KOPT-K1 (cell line): ENCODE results near the gene MOSPD3.
A peak's percentile ranks its signal among the peaks of the same experiment; 100 is the strongest.

Experiments used
- H3K27ac ChIP-seq: fragments of 200-600 bp; sonication (generic); 2 replicates; pipeline ENCODE4 v1.5.1; 2016; ENCODE audit warnings: antibody characterized with exemption, mild to moderate bottlenecking, low read depth, low read length; ENCODE audit not compliant: poor library complexity, severe bottlenecking
- H3K36me3 ChIP-seq: fragments of 200-600 bp; sonication (generic); 2 replicates; pipeline ENCODE4 v1.5.1; 2017; ENCODE audit warnings: antibody characterized with exemption, mild to moderate bottlenecking, low read length, moderate library complexity; ENCODE audit not compliant: insufficient read depth
- H3K9me3 ChIP-seq: fragments of 200-600 bp; sonication (generic); 2 replicates; pipeline ENCODE4 v1.5.1; 2017; ENCODE audit warnings: antibody characterized with exemption, low read length, mild to moderate bottlenecking; ENCODE audit not compliant: insufficient read depth, poor library complexity, severe bottlenecking

Gene MOSPD3

GRCh38 chr7:100582650-100583049, 29.7 kb upstream of the MOSPD3 start:
- peaks cover 54% of the 10 kb centered on the region for H3K36me3 ChIP-seq
- peak overlapping the region; percentile 95 for H3K27ac ChIP-seq
- no peaks in the 10 kb centered on the region for H3K9me3 ChIP-seq

- peaks cover 46% of the 10 kb centered on the region for H3K36me3 ChIP-seq
- peak overlapping the region; percentile 95 for H3K27ac ChIP-seq
- H3K9me3 ChIP-seq = no peaks in the 10 kb centered on the region
These were observed 28.9 kb upstream of the MOSPD3 start for GRCh38 chr7:100583132-100584053.

GRCh38 chr7:100584054-100584682, 28.2 kb upstream of the MOSPD3 start:
- no peaks in the 10 kb centered on the region for H3K9me3 ChIP-seq
- peaks cover 38% of the 10 kb centered on the region for H3K36me3 ChIP-seq
- H3K27ac ChIP-seq = peak overlapping the region; percentile 95

- H3K9me3 ChIP-seq = no peaks in the 10 kb centered on the region
- peaks cover 31% of the 10 kb centered on the region for H3K36me3 ChIP-seq
- peak overlapping the region; percentile 95 for H3K27ac ChIP-seq
These were observed 27.4 kb upstream of the MOSPD3 start for GRCh38 chr7:100584683-100585510.

- Histone ChIP-seq H3K9me3 (no peaks in the 10 kb centered on the region), H3K36me3 (peaks cover 23% of the 10 kb centered on the region), H3K27ac (peak within 1 kb of the TSS; percentile 95)
These were observed 26.7 kb upstream of the MOSPD3 start, which contains the start of gene LRCH4 for GRCh38 chr7:100585511-100586265. Gene LRCH4, minus strand, starts transcription at chr7:100586129. Its CDS starts 29 bp downstream, at chr7:100586100.

GRCh38 chr7:100586266-100587025, 25.9 kb upstream of the MOSPD3 start, which contains the start of gene FBXO24:
Gene FBXO24, plus strand, starts transcription at chr7:100586328. Its CDS starts 298 bp downstream, at chr7:100586626.
- H3K36me3 ChIP-seq = peaks cover 16% of the 10 kb centered on the region
- no peaks in the 10 kb centered on the region for H3K9me3 ChIP-seq
- peak within 1 kb of the TSS; percentile 95 for H3K27ac ChIP-seq

GRCh38 chr7:100588438-100588837, 23.9 kb upstream of the MOSPD3 start:
- H3K27ac ChIP-seq = no peak overlapping the region
- no peaks in the 10 kb centered on the region for H3K9me3 ChIP-seq
- H3K36me3 ChIP-seq = no peaks in the 10 kb centered on the region

GRCh38 chr7:100589341-100589947, 22.9 kb upstream of the MOSPD3 start:
- Histone ChIP-seq H3K27ac (no peak overlapping the region), H3K36me3 (no peaks in the 10 kb centered on the region), H3K9me3 (no peaks in the 10 kb centered on the region)

GRCh38 chr7:100590077-100590737, 22.1 kb upstream of the MOSPD3 start:
- Histone ChIP-seq H3K36me3 (no peaks in the 10 kb centered on the region), H3K9me3 (no peaks in the 10 kb centered on the region), H3K27ac (no peak overlapping the region)

GRCh38 chr7:100591596-100591995, 20.7 kb upstream of the MOSPD3 start:
- Histone ChIP-seq H3K27ac (no peak overlapping the region), H3K9me3 (no peaks in the 10 kb centered on the region)

GRCh38 chr7:100595188-100595587, 17.2 kb upstream of the MOSPD3 start:
- no peaks in the 10 kb centered on the region for H3K9me3 ChIP-seq
- no peaks in the 10 kb centered on the region for H3K36me3 ChIP-seq
- H3K27ac ChIP-seq = no peak overlapping the region

More at GRCh38 chr7:100591596-100591995, 20.7 kb upstream of the MOSPD3 start:
- H3K36me3 ChIP-seq = no peaks in the 10 kb centered on the region

- Histone ChIP-seq H3K36me3 (no peaks in the 10 kb centered on the region), H3K27ac (no peak overlapping the region), H3K9me3 (no peaks in the 10 kb centered on the region)
These were observed 13.9 kb upstream of the MOSPD3 start for GRCh38 chr7:100598425-100598824.
